Fibroblast of skin of left biceps (primary cell): ENCODE measurements around the gene ARL4D.
A peak's percentile ranks its signal among the peaks of the same experiment; 100 is the strongest.
"Not testable (repeated sequence)": the region's sequence is repeated elsewhere in the genome, so short reads cannot be mapped to it uniquely, and the experiment has no call there.

Experiments
- DNase-seq, 2 experiments: peaks; one replicate each; pipeline ENCODE4 v3.0.0-alpha.2; 2013; ENCODE audit warnings: low read depth in 2 of 2

Gene ARL4D

DNA sequence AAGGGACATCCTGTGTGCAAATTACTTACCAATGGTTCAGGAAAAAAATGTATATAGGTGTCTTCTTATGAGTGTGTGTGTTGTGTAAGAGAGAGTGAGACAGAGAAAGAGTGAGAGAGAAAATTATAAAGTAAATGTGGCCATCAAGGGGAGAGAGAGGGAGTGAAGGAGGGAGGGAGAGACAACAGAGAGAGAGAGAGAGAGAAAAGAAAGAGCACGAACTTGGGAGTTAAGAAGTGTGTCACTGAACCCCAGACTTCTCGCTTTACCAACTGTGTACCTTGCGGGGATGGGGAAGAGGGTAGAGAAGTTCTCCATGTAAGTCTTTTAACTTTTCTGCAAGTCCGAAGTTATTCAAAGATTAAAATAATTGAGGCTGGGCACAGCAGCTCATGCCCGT is 28.8 kb upstream of the ARL4D start:
- DNase-seq = no peak

- DNase-seq = no peak
These were observed 27.5 kb upstream of the ARL4D start for GRCh38 chr17:43371227-43371821.

DNA sequence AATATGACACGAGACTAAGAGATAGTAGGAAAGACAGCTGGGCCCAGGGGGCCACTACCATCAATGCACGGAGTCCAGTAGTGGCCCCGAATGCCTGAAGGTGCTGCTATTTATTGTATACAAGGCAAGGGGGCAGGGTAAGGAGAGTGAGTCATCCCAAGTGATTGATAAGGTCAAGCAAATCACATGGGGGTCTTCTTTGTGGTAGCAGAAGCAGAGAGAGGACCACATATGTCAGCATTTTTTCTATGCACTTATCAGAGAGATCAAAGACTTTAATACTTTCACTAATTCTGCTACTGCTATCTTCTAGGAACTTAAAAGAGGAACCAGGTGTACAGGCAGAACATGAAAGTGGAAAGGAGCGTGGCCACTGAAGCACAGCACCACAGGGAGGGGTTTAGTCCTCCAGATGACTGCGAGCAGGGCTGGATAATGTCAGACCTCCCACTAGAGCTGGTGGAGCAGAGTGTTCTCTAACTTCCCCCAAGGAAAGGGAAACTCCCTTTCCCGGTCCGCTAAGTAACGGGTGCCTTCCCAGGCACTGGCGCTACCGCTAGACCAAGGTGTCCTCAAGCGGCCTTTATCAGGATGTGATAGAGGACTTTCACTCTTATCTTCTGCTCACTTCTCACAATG is 26.4 kb upstream of the ARL4D start:
- DNase-seq = no peak

DNA sequence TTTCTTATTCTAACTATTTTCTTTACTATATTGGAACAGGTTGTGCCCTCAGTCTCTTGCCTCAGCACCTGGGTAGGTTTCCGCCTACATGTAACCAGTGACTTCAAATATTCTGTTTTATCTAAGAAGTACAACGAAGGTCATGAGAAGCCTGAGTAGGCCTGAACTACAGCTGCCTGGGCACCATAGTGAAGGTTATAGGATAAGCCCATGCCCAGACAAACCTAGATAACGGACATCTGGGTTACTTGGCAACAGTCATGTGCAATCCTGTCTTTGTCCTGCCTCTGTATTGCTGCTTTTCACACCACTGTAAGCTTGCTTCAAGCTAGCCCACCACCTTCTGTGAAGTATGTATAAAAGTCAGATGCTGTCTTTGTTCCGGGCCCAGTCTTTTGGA is 25.4 kb upstream of the ARL4D start:
- DNase-seq = no peak

DNA sequence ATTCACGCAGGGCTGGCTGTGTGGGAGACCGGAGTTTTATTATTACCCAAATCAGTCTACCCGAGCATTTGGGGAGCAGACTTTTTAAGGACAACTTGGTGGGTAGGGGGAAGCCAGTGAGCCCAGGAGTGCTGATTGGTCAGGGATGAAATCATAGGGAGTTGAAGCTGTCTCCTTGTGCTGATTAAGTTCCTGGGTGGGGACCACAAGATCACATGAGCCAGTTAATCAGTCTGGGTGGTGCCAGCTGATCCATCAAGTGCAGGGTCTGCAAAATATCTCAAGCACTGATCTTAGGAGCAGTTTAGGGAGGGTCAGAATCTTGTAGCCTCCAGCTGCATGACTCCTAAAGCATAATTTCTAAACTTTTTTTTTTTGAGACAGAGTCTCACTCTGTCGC is 22.9 kb upstream of the ARL4D start:
- not testable (repeated sequence) for DNase-seq

- DNase-seq = no peak
These were observed 21.6 kb upstream of the ARL4D start for GRCh38 chr17:43377056-43377810.

DNA sequence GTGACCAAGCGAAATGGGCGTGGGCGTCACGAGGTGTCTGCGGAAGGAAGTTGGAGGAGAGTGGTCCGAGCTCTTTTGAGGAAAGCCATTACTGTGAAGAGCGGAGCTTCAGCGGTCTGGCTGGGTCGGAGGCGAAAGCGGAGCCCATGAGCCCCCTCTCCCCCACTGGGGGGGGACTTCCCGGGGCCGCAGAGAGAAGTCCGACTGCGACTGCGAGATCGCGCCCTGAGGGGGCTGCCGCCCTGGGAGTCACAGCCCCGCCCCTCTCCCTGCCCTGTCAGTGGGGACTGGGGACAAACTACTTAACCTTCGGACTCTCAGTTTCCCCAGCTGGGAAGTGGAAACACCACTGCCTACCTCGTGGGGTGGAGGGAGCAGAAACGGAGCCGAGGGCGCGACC is 20.0 kb upstream of the ARL4D start:
- no peak for DNase-seq

GRCh38 chr17:43380307-43380706 is 18.5 kb upstream of the ARL4D start:
- DNase-seq = no peak

DNA sequence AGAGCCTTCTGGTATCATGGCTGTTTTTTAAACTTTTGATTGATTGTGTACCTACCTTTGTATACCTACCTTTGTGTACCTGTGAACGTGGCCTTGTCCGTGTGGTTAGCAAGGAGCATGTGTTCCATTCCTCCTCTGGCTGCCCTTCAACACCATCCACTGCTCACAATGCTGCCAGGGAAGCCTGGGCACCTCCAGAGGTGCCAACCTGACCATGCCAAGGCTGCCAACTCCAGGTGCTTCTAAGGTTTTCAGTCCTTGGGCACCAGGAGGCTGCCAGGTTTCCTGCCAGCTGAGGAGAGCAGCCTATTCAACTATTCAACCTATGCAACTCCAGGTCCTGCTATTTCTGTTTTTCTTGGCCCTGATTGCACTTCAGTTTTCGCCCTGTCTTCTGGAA is 17.6 kb upstream of the ARL4D start:
- no peak for DNase-seq

DNA sequence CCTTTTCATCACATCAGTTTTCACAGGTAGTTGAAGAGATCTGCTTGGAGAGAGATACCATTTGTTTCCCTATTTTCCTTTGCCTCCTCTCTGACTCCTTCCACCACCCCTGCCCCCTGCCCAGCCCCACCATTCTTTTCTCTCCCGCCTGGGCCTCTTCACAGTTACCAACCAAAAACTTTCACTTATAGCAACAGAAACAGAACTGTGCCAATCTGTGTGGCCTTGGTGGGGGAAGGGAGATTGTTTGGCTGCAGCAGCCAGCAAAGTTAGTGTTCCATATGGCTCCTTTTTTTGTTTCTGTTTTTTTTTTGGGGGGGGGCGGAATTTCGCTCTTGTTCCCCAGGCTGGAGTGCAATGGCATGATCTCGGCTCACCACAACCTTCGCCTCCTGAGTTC is 17.2 kb upstream of the ARL4D start:
- no peak for DNase-seq

- DNase-seq = no peak
These were observed 16.0 kb upstream of the ARL4D start for GRCh38 chr17:43382776-43383175.

DNA sequence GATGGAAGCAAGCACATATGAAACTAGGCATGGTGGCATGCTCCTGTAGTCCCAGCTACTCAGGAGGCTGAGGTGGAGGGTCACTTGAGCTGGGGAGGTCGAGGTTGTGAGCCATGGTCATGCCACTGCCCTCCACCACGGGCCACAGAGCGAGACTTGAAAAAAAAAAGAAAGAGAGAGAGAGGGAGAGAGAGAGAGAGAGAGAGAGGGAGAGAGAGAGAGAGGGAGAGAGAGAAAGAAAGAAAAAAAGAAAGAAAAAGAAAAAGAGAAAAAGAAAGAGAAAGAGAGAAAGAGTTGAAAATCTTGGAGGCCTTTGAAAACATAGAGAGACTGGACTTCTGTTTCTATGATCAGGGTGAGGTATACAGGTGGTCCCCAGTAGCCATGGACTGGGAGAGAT is 15.4 kb upstream of the ARL4D start:
- DNase-seq = no peak

DNA sequence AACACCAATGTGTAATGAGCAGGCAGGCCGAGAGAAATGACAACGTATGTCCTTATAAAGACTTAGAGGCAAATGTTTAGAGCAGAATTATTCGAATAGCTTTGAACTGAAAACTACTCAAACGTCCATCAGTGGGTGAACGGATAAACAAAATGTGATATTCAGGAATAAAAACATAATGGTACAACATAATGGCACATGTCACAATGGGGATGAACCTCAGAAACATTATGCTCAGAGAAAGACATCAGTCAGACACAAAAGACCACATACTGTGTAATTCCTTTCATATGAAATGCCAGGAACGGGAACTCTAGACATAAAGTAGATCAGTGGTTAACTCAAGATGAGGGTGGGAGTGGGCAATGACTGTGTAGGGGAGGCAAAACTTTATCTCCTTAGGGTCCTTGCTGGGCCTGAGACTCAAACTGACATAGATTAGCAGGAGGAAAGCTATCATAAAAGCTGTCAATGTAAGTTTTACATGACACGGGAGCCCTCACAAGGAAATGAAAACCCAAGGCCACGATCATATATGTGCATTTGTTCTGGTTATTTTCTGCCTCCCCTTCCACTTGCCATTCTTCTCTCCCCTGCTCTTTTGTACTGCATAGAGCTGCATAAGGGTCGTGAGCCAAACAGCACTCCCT is 14.8 kb upstream of the ARL4D start:
- no peak for DNase-seq

DNA sequence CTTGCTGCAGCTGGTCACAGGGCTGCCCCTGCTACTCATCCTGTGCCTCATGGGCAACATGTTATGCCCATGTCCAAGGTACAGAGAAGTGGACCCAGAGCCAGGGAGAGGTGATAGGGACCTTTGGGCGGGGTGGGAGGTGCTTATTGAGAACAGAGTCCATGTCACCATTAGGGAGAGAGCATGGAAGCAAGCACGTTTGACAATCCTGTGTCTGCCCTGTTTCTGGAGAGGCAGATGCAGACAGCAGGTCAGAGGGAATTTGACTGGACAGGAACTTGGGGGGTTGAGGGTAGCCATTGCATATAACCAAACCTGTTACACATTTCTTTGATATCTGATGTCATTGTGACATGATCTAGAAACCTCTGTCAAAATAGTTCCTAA is 14.3 kb upstream of the ARL4D start:
- no peak for DNase-seq

GRCh38 chr17:43385046-43385831 is 13.6 kb upstream of the ARL4D start:
- no peak for DNase-seq

GRCh38 chr17:43388359-43389045 is 10.3 kb upstream of the ARL4D start:
- DNase-seq = peak; percentile 80 to 84

DNA sequence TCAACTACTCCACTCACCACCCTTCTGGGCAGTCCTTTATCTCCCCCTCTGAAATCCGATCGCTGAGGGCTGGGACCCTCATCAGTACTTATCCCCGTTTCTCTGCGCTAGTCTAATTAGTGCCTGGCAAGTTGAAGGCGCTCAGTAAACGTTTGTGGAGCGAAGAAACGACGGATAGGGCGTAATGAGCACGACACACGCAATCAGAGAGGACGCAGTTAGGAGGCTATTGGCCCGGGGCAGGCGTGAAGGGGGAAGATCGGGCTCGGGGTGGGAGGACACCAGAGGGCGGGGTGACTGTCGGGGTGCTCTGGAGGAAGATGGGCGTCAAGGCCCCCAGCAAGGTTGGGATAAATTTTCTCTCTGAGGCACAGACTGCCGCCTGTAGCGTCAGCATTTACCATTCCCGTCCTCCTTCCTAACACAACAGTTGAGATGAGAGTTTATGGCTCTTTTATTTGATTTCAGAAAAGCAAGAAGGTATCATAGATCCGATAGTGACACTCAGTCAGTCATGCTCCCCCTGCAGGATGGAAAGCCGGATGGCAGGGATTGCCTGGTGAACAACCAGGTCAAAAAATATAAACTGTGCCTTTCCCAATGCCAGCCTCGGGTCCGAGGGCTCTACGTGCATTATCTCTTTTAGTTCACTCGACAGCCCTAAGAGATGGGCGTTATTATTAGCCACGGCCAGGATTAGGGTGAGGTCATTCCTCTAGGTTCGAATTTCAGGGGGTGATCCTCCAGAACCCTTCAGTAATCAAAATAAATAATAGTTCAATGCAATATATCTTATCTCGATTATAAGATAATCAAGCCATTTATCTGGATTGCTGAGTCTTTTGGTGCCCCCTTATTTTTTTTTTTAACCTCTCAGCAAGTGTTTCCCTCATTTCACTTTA is 9.5 kb upstream of the ARL4D start:
- DNase-seq = peak; percentile 44 to 52

- DNase-seq = no peak
These were observed 6.4 kb upstream of the ARL4D start for GRCh38 chr17:43392397-43392796.

- DNase-seq = peak; percentile 75 to 80
These were observed 4.8 kb upstream of the ARL4D start for GRCh38 chr17:43393944-43394482.

DNA sequence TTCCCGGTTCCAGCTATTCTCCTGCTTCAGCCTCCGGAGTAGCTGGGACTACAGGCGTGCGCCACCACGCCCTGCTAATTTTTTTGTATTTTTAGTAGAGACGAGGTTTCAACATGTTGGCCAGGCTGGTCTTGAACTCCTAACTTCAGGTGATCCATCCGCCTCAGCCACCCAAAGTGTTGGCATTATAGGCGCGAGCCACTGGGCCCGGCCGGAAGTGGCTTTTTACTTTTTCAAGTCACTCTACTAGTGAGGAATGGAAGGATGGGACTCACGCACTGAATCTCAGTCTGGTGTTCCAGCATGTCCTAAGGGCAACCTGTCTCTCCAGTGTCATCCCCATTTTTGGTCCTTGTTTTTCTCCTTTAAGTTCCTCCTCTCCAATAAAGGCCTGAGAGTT is 4.1 kb upstream of the ARL4D start:
- DNase-seq = not testable (repeated sequence)
